ENCODE data around the gene CFAP141.
"Not testable (repeated sequence)": the region's sequence is repeated elsewhere in the genome, so short reads cannot be mapped to it uniquely, and the experiment has no call there.

The CFAP141 gene

DNA sequence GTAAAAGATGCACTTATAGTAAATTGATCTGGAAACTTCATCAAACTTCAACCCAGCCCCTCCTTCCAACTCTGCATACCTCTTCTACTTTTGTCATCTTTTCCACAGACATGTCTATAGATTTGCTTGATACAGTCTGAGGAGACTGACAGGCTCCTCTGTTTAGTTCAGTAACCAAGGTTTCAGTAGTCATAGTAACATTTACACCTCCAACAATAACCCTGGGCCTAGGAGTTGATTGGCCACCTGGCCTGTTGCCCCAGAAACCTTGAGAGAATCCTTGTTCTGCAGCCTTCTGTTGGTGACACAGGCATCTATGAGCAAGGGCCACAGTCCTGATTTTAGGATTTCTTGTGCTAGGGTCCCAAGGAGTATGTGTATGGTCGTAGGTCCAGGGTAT lies at the start of gene CFAP141:
TSS of gene CFAP141 (minus strand) at position 138 of the 400 bp plus-strand sequence. CDS start at position 112, 26 bp downstream.
- H3K9me3 ChIP-seq (ENCODE audit: control insufficient read depth in 2 of 2, low read length in 2 of 2), result no peaks in the 10 kb centered on the region
- peaks cover 31 to 35% of the 10 kb centered on the region in 2 donors for H3K36me3 ChIP-seq (ENCODE audit: control insufficient read depth in 2 of 2, insufficient read depth in 2 of 2, low read length in 2 of 2)
- no peak within 1 kb of the TSS for H3K4me3 ChIP-seq (ENCODE audit: low read length in 2 of 2)
- H3K4me1 ChIP-seq (ENCODE audit: control insufficient read depth, insufficient read depth, low read length), result no peaks in the 10 kb centered on the region
- H3K27me3 ChIP-seq (ENCODE audit: control insufficient read depth in 1 of 2, insufficient read depth in 2 of 2, low read length in 2 of 2), result no peaks in the 10 kb centered on the region
- no peak within 1 kb of the TSS for H3K27ac ChIP-seq (ENCODE audit: low read length)
- H3K9ac ChIP-seq (ENCODE audit: low read length in 2 of 2), result no peak within 1 kb of the TSS

DNA sequence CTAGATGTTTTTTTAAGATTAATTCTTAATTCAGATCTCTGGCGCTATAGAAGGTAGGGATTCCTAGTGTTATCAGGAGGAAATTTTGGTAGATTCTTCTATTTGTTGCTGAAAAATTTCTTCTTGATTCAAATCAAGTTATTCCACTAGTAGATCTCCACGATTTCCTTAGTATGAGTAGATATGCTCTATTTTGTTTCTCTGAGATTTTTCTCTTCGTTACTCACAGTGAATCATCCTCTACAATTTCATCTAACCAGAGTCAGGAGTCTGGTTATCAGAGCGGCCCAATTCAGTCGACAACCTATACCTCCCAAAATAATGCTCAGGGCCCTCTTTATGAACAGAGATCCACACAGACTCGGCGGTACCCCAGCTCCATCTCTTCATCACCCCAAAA lies 47.5 kb upstream of the CFAP141 start:
- Histone ChIP-seq H3K4me3 (ENCODE audit: low read length in 2 of 2) (no peak overlapping the region), H3K27me3 (ENCODE audit: control insufficient read depth in 1 of 2, insufficient read depth in 2 of 2, low read length in 2 of 2) (no peaks in the 10 kb centered on the region), H3K9ac (ENCODE audit: low read length in 2 of 2) (no peak overlapping the region), H3K9me3 (ENCODE audit: control insufficient read depth in 2 of 2, low read length in 2 of 2) (no peaks in the 10 kb centered on the region), H3K27ac (ENCODE audit: low read length) (no peak overlapping the region), H3K4me1 (ENCODE audit: control insufficient read depth, insufficient read depth, low read length) (no peaks in the 10 kb centered on the region), H3K36me3 (ENCODE audit: control insufficient read depth in 2 of 2, insufficient read depth in 2 of 2, low read length in 2 of 2) (peaks cover 84 to 85% of the 10 kb centered on the region in 2 donors)

DNA sequence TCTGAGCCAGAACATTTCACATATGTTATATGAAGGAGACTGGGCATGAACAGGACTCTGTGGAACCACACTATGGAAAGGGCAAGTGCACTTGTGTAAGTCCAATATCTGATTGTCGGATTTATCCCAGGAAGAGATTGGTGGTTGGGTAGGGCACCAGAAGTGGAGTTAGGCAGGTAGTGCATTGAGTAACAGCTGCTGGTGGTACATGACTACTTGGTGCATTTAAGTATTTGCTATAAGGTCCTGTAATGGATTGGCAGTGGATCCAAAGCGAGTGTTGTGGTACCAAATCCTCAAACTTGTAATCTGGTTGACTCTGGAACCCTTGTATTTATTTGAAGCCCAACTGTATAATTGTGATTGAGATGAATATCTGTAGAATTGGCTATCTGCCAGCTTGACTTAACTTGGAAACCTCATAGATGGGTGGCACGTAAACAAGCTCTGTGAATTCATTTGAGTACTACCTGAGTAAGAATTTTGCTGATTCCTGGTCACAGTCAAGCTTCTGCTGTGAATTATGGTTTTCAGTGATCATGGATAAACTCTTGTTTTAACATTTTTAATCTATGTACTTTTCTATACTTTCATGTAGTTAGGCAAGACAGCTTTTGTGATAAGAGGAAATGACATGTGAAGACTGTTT lies 35.7 kb upstream of the CFAP141 start:
- Histone ChIP-seq H3K9me3 (ENCODE audit: control insufficient read depth in 2 of 2, low read length in 2 of 2) (no peaks in the 10 kb centered on the region), H3K36me3 (ENCODE audit: control insufficient read depth in 2 of 2, insufficient read depth in 2 of 2, low read length in 2 of 2) (peaks cover 56 to 70% of the 10 kb centered on the region in 2 donors), H3K9ac (ENCODE audit: low read length in 2 of 2) (no peak overlapping the region), H3K4me3 (ENCODE audit: low read length in 2 of 2) (no peak overlapping the region), H3K27ac (ENCODE audit: low read length) (no peak overlapping the region), H3K4me1 (ENCODE audit: control insufficient read depth, insufficient read depth, low read length) (no peaks in the 10 kb centered on the region), H3K27me3 (ENCODE audit: control insufficient read depth in 1 of 2, insufficient read depth in 2 of 2, low read length in 2 of 2) (no peaks in the 10 kb centered on the region)

DNA sequence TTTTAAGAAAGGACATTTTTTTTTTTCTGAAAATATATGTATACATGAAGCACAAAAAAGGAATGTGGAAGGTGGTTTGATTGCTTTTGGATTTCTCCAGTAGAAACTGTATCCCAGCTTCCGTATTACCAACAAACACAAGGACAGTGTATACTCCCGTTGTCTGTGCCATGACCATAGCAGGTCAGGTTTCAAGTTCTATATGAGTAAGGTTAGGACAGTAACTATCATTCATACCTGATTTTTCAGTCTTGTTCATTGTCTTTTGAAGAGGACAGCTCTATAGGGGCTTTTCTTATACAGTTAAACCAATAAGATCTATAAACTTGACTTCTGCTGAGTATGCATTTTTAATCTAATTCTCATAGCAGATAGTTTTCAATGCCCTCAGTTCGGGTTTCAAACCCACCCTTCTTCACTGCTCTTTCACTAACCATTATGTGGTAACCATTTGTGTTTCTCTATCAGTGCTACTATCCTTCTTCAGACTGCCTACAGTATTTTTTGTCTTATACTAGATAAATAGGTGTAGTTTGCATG lies 34.2 kb upstream of the CFAP141 start:
- Histone ChIP-seq H3K27ac (ENCODE audit: low read length) (no peak overlapping the region), H3K27me3 (ENCODE audit: control insufficient read depth in 1 of 2, insufficient read depth in 2 of 2, low read length in 2 of 2) (no peaks in the 10 kb centered on the region), H3K9me3 (ENCODE audit: control insufficient read depth in 2 of 2, low read length in 2 of 2) (no peaks in the 10 kb centered on the region), H3K36me3 (ENCODE audit: control insufficient read depth in 2 of 2, insufficient read depth in 2 of 2, low read length in 2 of 2) (peaks cover 59 to 72% of the 10 kb centered on the region in 2 donors), H3K4me1 (ENCODE audit: control insufficient read depth, insufficient read depth, low read length) (no peaks in the 10 kb centered on the region), H3K9ac (ENCODE audit: low read length in 2 of 2) (no peak overlapping the region), H3K4me3 (ENCODE audit: low read length in 2 of 2) (no peak overlapping the region)

DNA sequence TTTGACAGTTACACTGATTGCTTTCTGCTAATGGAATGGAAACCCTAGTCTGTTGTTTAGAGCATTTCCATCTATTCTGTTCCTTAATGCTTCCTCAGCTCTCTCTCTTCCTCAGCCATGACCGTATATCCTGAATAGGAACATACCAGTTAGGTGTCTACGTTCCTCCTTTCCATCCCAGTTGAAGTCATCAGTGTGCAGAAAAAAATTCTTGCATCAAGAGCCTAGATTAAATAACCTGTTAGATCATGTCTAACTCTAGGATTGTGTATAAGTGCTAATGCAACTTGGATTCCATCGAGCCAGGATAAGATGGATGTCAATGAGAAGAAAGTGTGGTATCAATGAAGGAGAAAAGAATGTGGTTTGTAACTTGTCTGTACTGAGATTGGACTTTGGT lies 33.4 kb upstream of the CFAP141 start:
- H3K9me3 ChIP-seq (ENCODE audit: control insufficient read depth in 2 of 2, low read length in 2 of 2), result no peaks in the 10 kb centered on the region
- H3K36me3 ChIP-seq (ENCODE audit: control insufficient read depth in 2 of 2, insufficient read depth in 2 of 2, low read length in 2 of 2), result peaks cover 58 to 71% of the 10 kb centered on the region in 2 donors
- H3K4me3 ChIP-seq (ENCODE audit: low read length in 2 of 2), result no peak overlapping the region
- H3K9ac ChIP-seq (ENCODE audit: low read length in 2 of 2), result no peak overlapping the region
- no peaks in the 10 kb centered on the region for H3K4me1 ChIP-seq (ENCODE audit: control insufficient read depth, insufficient read depth, low read length)
- H3K27me3 ChIP-seq (ENCODE audit: control insufficient read depth in 1 of 2, insufficient read depth in 2 of 2, low read length in 2 of 2), result no peaks in the 10 kb centered on the region
- no peak overlapping the region for H3K27ac ChIP-seq (ENCODE audit: low read length)

DNA sequence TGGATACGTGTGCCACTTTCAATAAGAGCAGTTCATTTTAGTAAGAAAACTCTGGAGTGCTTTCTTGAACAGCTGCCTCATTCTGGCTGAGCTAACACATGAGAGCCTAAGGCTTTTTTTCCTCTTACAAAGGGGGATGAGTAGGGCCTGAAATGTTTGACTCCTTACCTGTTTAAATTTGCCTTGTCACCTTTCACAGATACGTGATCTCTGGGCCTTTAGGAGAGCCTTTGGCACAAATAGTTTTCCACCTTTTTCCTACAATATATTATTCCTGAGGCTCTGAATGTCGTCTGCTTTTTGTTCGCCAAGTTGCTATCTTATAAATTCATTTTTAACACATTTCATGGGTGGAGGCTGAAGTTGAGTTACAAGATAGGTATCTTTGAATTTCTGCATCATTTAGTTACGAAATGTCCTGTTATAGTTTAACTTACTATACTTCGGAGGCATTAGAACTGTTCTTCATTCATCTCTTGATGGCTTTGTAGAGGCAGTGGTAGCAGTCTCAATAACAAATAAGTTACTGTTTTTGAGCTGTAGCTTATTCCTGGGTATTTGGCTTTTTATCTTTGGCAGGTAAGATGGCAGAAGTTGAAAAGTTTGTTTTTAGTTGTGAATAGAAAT lies 31.9 kb upstream of the CFAP141 start:
- no peak overlapping the region for H3K27ac ChIP-seq (ENCODE audit: low read length)
- peaks cover 49 to 71% of the 10 kb centered on the region in 2 donors for H3K36me3 ChIP-seq (ENCODE audit: control insufficient read depth in 2 of 2, insufficient read depth in 2 of 2, low read length in 2 of 2)
- H3K9ac ChIP-seq (ENCODE audit: low read length in 2 of 2), result no peak overlapping the region
- no peaks in the 10 kb centered on the region for H3K27me3 ChIP-seq (ENCODE audit: control insufficient read depth in 1 of 2, insufficient read depth in 2 of 2, low read length in 2 of 2)
- H3K9me3 ChIP-seq (ENCODE audit: control insufficient read depth in 2 of 2, low read length in 2 of 2), result no peaks in the 10 kb centered on the region
- H3K4me3 ChIP-seq (ENCODE audit: low read length in 2 of 2), result no peak overlapping the region
- no peaks in the 10 kb centered on the region for H3K4me1 ChIP-seq (ENCODE audit: control insufficient read depth, insufficient read depth, low read length)

DNA sequence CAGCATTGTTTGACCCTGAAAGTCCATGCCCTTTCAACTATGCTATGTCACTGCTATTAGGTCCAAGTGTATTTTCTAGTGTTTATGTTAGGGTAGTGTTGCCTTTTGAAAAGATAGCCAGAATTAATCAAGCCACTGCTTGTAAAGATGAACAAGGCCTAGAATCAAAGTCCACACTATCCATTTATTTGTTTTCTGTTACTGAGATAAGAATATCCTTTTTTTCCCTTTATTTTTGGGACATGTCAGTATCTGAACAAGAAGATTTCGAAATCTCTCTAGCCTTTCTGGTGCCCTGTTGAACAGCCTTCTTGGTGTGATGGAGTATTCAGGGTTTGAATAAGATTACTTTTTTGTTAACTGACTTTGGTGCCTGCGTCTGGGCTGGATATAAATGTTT lies 31.3 kb upstream of the CFAP141 start:
- Histone ChIP-seq H3K9ac (ENCODE audit: low read length in 2 of 2) (no peak overlapping the region), H3K9me3 (ENCODE audit: control insufficient read depth in 2 of 2, low read length in 2 of 2) (no peaks in the 10 kb centered on the region), H3K27me3 (ENCODE audit: control insufficient read depth in 1 of 2, insufficient read depth in 2 of 2, low read length in 2 of 2) (no peaks in the 10 kb centered on the region), H3K36me3 (ENCODE audit: control insufficient read depth in 2 of 2, insufficient read depth in 2 of 2, low read length in 2 of 2) (peaks cover 49 to 65% of the 10 kb centered on the region in 2 donors), H3K4me3 (ENCODE audit: low read length in 2 of 2) (no peak overlapping the region), H3K27ac (ENCODE audit: low read length) (no peak overlapping the region), H3K4me1 (ENCODE audit: control insufficient read depth, insufficient read depth, low read length) (no peaks in the 10 kb centered on the region)

DNA sequence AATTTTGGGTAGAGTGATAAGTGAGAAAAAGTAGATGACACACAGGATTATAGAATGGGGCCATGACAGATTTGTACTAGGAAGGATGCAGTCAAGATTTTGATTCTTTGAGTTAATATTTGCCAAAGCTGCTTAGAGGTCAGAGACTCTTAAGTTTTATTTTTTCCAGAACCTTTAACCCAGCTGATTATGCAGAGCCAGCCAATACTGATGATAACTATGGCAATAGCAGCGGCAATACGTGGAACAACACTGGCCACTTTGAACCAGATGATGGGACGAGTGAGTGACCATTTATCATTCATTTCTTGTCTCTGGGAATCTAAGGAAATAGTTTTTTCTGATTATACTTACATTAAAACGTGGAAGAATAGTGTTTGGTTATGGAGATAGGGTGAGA lies 30.7 kb upstream of the CFAP141 start:
- peaks cover 46 to 62% of the 10 kb centered on the region in 2 donors for H3K36me3 ChIP-seq (ENCODE audit: control insufficient read depth in 2 of 2, insufficient read depth in 2 of 2, low read length in 2 of 2)
- no peak overlapping the region for H3K4me3 ChIP-seq (ENCODE audit: low read length in 2 of 2)

DNA sequence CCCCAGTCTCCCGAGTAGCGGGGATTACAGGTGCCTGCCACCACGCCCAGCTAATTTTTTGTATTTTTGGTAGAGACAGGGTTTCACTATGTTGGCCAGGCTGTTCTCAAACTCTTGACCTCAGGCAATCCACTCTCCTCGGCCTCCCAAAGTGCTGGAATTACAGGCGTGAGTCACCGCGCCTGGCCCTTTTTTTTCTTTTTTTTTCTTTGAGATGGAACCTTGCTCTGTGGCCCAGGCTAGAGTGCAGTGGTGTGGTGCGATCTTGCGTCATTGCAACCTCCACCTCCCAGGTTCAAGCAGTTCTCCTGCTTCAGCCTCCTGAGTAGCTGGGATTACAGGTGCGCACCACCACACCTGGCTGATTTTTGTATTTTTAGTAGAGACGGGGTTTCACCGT lies 27.0 kb upstream of the CFAP141 start:
- not testable (repeated sequence) for H3K9me3 ChIP-seq (ENCODE audit: control insufficient read depth in 2 of 2, low read length in 2 of 2); H3K27me3 ChIP-seq (ENCODE audit: control insufficient read depth in 1 of 2, insufficient read depth in 2 of 2, low read length in 2 of 2); H3K4me3 ChIP-seq (ENCODE audit: low read length in 2 of 2); H3K9ac ChIP-seq (ENCODE audit: low read length in 2 of 2); H3K27ac ChIP-seq (ENCODE audit: low read length); H3K4me1 ChIP-seq (ENCODE audit: control insufficient read depth, insufficient read depth, low read length)
- peaks cover 59 to 64% of the 10 kb centered on the region in 2 donors for H3K36me3 ChIP-seq (ENCODE audit: control insufficient read depth in 2 of 2, insufficient read depth in 2 of 2, low read length in 2 of 2)

More for the DNA sequence above, 30.7 kb upstream of the CFAP141 start:
- Histone ChIP-seq H3K4me1 (ENCODE audit: control insufficient read depth, insufficient read depth, low read length) (no peaks in the 10 kb centered on the region), H3K9ac (ENCODE audit: low read length in 2 of 2) (no peak overlapping the region), H3K27ac (ENCODE audit: low read length) (no peak overlapping the region), H3K9me3 (ENCODE audit: control insufficient read depth in 2 of 2, low read length in 2 of 2) (no peaks in the 10 kb centered on the region), H3K27me3 (ENCODE audit: control insufficient read depth in 1 of 2, insufficient read depth in 2 of 2, low read length in 2 of 2) (no peaks in the 10 kb centered on the region)

DNA sequence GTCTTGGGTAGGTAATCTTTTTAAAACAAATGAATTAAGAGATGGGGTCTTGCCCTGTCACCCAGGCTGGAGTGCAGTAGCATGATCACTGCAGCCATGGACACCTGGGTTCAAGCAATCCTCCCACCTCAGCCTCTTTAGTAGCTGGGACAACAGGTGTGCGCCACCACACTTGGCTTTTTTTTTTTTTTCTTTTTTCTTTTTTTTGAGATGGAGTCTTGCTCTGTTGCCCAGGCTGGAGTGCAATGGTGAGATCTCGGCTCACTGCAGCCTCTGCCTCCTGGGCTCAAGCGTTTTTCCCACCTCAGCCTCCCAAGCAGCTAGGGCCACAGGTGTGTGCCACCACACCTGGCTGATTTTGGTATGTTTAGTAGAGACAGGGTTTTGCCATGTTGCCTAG lies 25.0 kb upstream of the CFAP141 start:
- not testable (repeated sequence) for H3K9ac ChIP-seq (ENCODE audit: low read length in 2 of 2); H3K27me3 ChIP-seq (ENCODE audit: control insufficient read depth in 1 of 2, insufficient read depth in 2 of 2, low read length in 2 of 2); H3K4me1 ChIP-seq (ENCODE audit: control insufficient read depth, insufficient read depth, low read length); H3K9me3 ChIP-seq (ENCODE audit: control insufficient read depth in 2 of 2, low read length in 2 of 2); H3K4me3 ChIP-seq (ENCODE audit: low read length in 2 of 2); H3K27ac ChIP-seq (ENCODE audit: low read length)
- peaks cover 41 to 53% of the 10 kb centered on the region in 2 donors for H3K36me3 ChIP-seq (ENCODE audit: control insufficient read depth in 2 of 2, insufficient read depth in 2 of 2, low read length in 2 of 2)

DNA sequence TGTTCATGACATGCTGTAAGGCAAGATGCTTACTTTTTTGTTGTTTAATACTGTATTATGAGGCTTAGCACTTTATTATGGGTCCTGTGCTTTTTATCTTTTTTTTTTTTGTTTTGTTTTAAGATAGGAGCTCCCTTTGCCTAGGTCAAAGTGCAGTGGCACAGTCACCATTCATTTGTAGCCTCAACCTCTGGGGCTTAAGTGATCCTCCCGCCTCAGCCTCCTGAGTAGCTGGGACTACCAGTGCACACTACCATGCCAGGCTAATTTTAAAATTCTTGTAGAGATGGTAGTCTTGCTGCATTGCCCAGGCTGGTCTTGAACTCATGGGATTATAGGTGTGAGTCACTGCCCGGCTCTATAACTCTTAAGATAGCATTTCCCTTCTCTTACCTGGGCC lies 19.2 kb upstream of the CFAP141 start:
- H3K27me3 ChIP-seq (ENCODE audit: control insufficient read depth in 1 of 2, insufficient read depth in 2 of 2, low read length in 2 of 2), result no peaks in the 10 kb centered on the region
- no peaks in the 10 kb centered on the region for H3K9me3 ChIP-seq (ENCODE audit: control insufficient read depth in 2 of 2, low read length in 2 of 2)
- H3K27ac ChIP-seq (ENCODE audit: low read length), result no peak overlapping the region
- H3K4me3 ChIP-seq (ENCODE audit: low read length in 2 of 2), result no peak overlapping the region
- H3K4me1 ChIP-seq (ENCODE audit: control insufficient read depth, insufficient read depth, low read length), result peaks cover 15% of the 10 kb centered on the region
- H3K9ac ChIP-seq (ENCODE audit: low read length in 2 of 2), result no peak overlapping the region
- H3K36me3 ChIP-seq (ENCODE audit: control insufficient read depth in 2 of 2, insufficient read depth in 2 of 2, low read length in 2 of 2), result peaks cover 8 to 23% of the 10 kb centered on the region in 2 donors
